ENCODE results near the gene ANKDD1B.
A peak's percentile ranks its signal among the peaks of the same experiment; 100 is the strongest.
"Not testable (repeated sequence)": the region's sequence is repeated elsewhere in the genome, so short reads cannot be mapped to it uniquely, and the experiment has no call there.

The ANKDD1B gene

GRCh38 chr5:75681125-75681830 lies 70.0 kb downstream of the ANKDD1B start:
- POLR2A ChIA-PET = no interaction called here
- peak; percentile 58 for TF ChIP-seq CTCF (IDR thresholded peaks at IDR 0.05; ENCODE audit: control extremely low read depth, extremely low read depth, low read depth, missing control alignments)
- CTCF ChIA-PET = interaction anchor here (0.7 to 7.7 kb wide), 24 partner anchors 9 to 631 kb away, joined by 3 to 72 read pairs (median 4); partner anchors contain the start of genes ANKRD31, HMGCR, POC5 and POLK
- peak; percentile 29 for DNase-seq (ENCODE audit: extremely low spot score)

DNA sequence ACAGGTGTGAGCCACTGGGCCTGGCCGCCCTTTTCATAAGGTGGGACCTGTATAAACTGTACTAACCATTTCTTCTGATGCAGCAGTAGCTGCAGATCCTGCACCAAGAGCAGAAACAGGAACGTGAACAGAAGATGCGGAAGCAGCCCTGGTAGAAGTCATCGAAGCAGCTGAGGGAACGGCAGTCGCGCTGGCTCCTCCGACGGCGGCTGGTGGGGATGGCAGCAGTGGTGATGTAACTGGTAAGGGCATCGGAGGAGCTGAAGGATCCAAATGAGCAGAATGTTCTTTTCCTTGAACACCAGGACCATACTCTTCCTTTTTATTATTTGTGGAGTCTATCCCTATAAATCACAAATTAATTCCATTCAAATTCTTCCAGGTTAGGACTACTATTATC lies 73.9 kb downstream of the ANKDD1B start:
- ChIA-PET POLR2A (interaction anchor here (0.7 kb wide), 2 partner anchors 82 to 180 kb away, joined by 3 read pairs; no protein-coding TSS in a partner anchor), CTCF (interaction anchor here (1.5 to 2.3 kb wide), 2 partner anchors 9 to 448 kb away, joined by 3 to 8 read pairs; partner anchors contain the start of gene ANKRD31)
- no peak for TF ChIP-seq CTCF (IDR thresholded peaks at IDR 0.05; ENCODE audit: control extremely low read depth, extremely low read depth, low read depth, missing control alignments)
- DNase-seq (ENCODE audit: extremely low spot score) = no peak

DNA sequence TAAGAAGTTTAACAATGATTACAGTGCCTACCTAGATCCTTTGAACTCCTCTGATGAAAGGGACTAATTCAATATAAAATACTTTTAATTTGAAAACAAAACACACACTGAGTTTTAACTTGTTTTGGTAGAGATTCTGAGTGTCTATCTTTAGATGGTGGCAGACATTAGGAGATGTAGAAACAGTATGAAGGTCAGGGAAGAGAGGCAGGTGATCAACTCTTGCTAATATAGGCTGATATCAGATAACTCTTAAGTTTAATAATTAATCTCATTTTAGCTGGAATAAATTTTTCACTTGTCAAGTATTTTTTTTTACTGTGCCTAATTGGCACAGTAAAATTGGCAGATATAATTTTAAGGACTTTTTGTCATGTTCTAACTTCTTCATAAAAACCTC lies 75.2 kb downstream of the ANKDD1B start:
- POLR2A ChIA-PET = no interaction called here
- CTCF ChIA-PET = no interaction called here
- TF ChIP-seq CTCF (IDR thresholded peaks at IDR 0.05; ENCODE audit: control extremely low read depth, extremely low read depth, low read depth, missing control alignments) = no peak
- no peak for DNase-seq (ENCODE audit: extremely low spot score)

- POLR2A ChIA-PET = no interaction called here
- CTCF ChIA-PET = interaction anchor here (1.7 to 1.8 kb wide), 2 partner anchors 10 to 13 kb away, joined by 6 to 13 read pairs; no protein-coding TSS in a partner anchor
- no peak for TF ChIP-seq CTCF (IDR thresholded peaks at IDR 0.05; ENCODE audit: control extremely low read depth, extremely low read depth, low read depth, missing control alignments)
- DNase-seq (ENCODE audit: extremely low spot score) = no peak
Measured at GRCh38 chr5:75690669-75691068, 79.4 kb downstream of the ANKDD1B start.

DNA sequence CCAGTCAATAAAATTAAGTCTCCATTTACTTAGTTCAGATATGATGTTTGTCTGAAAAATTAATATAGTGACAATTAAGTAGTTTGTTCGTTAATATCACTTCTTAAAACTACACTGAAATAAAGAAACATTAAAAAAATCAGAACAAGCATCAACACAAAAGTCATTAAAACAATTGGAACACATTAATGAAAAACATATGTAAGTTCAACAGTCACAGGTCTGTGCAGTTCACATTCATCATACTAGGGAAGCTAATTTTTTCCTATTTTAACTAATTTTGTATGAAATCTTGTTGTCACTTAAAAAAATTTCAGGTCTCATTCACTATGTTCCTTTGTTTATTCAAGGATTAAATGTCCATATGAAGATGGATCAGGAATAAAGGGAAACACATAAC lies 83.5 kb downstream of the ANKDD1B start:
- no peak for TF ChIP-seq CTCF (IDR thresholded peaks at IDR 0.05; ENCODE audit: control extremely low read depth, extremely low read depth, low read depth, missing control alignments)
- CTCF ChIA-PET = no interaction called here
- POLR2A ChIA-PET = no interaction called here
- no peak for DNase-seq (ENCODE audit: extremely low spot score)

DNA sequence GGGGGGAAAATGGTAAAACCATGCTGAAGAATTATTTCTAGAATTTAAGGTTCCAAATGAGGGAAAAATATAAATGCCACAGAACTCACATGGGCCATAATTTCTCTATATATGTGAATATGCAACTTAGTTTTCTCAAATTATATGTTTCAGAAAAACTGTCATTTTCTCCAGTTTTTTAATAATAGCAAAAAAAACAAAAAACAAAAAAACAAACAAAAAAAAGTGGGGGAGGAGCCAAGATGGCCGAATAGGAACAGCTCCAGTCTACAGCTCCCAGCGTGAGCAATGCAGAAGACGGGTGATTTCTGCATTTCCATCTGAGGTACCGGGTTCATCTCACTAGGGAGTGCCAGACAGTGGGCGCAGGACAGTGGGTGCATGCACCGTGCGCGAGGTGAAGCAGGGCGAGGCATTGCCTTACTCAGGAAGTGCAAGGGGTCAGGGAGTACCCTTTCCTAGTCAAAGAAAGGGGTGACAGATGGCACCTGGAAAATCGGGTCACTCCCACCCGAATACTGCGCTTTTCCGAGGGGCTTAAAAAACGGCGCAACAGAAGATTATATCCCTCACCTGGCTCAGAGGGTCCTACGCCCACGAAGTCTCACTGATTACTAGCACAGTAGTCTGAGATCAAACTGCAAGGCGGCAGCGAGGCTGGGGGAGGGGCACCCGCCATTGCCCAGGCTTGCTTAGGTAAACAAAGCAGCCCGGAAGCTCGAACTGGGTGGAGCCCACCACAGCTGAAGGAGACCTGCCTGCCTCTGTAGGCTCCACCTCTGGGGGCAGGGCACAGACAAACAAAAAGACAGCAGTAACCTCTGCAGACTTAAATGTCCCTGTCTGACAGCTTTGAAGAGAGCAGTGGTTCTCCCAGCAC lies 84.5 kb downstream of the ANKDD1B start:
- CTCF ChIA-PET, POLR2A ChIA-PET: not testable (repeated sequence)

GRCh38 chr5:75701856-75702255 lies 90.6 kb downstream of the ANKDD1B start:
- no peak for TF ChIP-seq CTCF (IDR thresholded peaks at IDR 0.05; ENCODE audit: control extremely low read depth, extremely low read depth, low read depth, missing control alignments)
- CTCF ChIA-PET = no interaction called here
- no peak for DNase-seq (ENCODE audit: extremely low spot score)
- POLR2A ChIA-PET = no interaction called here

More for the DNA sequence above, 84.5 kb downstream of the ANKDD1B start:
- DNase-seq (ENCODE audit: extremely low spot score) = not testable (repeated sequence)
